Thyroid gland (tissue), 4 donors: ENCODE measurements around the gene OBSCN. TPM values are rescaled to one million over a fixed set of nuclear protein-coding genes. Genes with fewer than 3 reads are reported as not detected.

Source experiments
- DNase-seq, 2 donors: peaks; one replicate each; pipeline ENCODE4 v3.0.0-alpha.2; 2019
- H3K27ac ChIP-seq, 3 donors: fragments of 200-600 bp; sonication (generic); 1 replicate in 2 of 3; 2 replicates in 1 of 3; pipeline ENCODE4 v1.5.1; 2016 to 2019; ENCODE audit warnings: mild to moderate bottlenecking in 1 of 3, moderate library complexity in 1 of 3
- H3K27me3 ChIP-seq: fragments of 200-600 bp; sonication (generic); one replicate; pipeline ENCODE4 v1.5.1; 2019
- H3K36me3 ChIP-seq, 2 donors: fragments of 200-600 bp; sonication (generic); one replicate each; pipeline ENCODE4 v1.5.1; 2016 to 2019
- H3K4me1 ChIP-seq, 2 donors: fragments of 200-600 bp; sonication (generic); one replicate each; pipeline ENCODE4 v1.5.1; 2017 to 2019
- H3K4me3 ChIP-seq, 3 donors: fragments of 200-600 bp; sonication (generic); replicated peaks in 1 of 3; 1 replicate in 2 of 3; 2 replicates in 1 of 3; pipeline ENCODE4 v1.5.1; 2016; ENCODE audit warnings: mild to moderate bottlenecking in 1 of 3
- H3K9me3 ChIP-seq: fragments of 200-600 bp; sonication (generic); one replicate; pipeline ENCODE4 v1.5.1; 2017
- POLR2A ChIP-seq, 2 donors: fragments of 450-650 bp; IDR thresholded peaks; one replicate each; pipeline ENCODE4 v1.6.1; 2017; ENCODE audit warnings: antibody characterized with exemption in 2 of 2, mild to moderate bottlenecking in 2 of 2, moderate library complexity in 1 of 2
- WGBS, 2 donors: methylation state at CpG; one replicate each; pipeline ENCODE4 v1.1.5; 2017; 5-methylcytosine and 5-hydroxymethylcytosine counted together
- intact Hi-C: fragments of 100-400 bp; cut with DNase I; formaldehyde crosslinking; loops from one replicate; pipeline ENCODE4 v1.15.1; 2023
- total RNA-seq, 4 donors: library from RNA; depleted of rRNA; stranded (reverse); fragments of >200 nt; gene quantifications; one replicate each; pipeline ENCODE4 v1.2.3, GENCODE V29; 2016
- TF ChIP-seq, protein P1 (sequence below), 6 experiments: fragments of 200-600 bp in 3 of 6; fragments of 450-650 bp in 3 of 6; sonication (generic) in 3 of 6; IDR thresholded peaks; one replicate each; pipeline ENCODE4 v1.5.1; 2016 to 2019; ENCODE audit warnings: antibody characterized with exemption in 6 of 6, mild to moderate bottlenecking in 2 of 6, inconsistent platforms in 1 of 6, moderate library complexity in 1 of 6

The OBSCN gene
- total RNA-seq, 4 donors from 2014 or later: 24.0 to 35.1 (median 31.5) TPM

DNA sequence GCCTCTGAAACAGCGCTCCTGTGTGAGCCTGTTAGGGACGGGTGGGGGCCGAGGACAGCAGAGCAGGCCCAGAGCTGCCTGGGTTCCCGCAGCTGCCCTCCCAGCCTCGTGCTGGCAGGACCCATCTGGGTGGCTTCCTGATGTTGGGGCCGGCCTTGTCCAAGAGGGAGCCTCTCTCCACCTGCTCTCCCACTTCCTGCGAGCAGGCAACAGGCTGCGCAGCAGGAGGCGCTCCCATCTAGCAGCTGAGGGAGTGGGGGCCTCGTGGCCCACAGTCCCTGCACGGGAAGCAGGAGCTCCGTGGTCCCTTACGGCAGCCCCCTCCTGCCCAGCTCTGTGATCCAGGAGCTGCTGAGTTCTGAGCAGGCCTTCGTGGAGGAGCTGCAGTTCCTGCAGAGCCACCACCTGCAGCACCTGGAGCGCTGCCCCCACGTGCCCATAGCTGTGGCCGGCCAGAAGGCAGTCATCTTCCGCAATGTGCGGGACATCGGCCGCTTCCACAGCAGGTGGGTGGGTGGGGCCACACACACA, 130.7 kb downstream of the OBSCN start:
- H3K4me3 ChIP-seq: no peak overlapping the region
- no peak overlapping the region for H3K27ac ChIP-seq
- H3K4me1 ChIP-seq: no peaks in the 10 kb centered on the region
- no peaks in the 10 kb centered on the region for H3K9me3 ChIP-seq
- WGBS, 2 donors: 83% methylated on average over 9 of the region's 21 CpGs; no CpG with 5 or more reads in 1 of the 2 donors
- no peak for TF ChIP-seq POLR2A (IDR thresholded peaks at IDR 0.05)
- peaks cover 0 to 3% of the 10 kb centered on the region in 2 donors for H3K36me3 ChIP-seq
- peak in 1 of 2 donors; percentile 0 for DNase-seq
- intact Hi-C loops: no loop called here
- H3K27me3 ChIP-seq: no peaks in the 10 kb centered on the region

GRCh38 chr1:228339059-228339704, 131.3 kb downstream of the OBSCN start:
- 92 to 97% methylated on average over 8 to 9 of the region's 9 CpGs for WGBS, 2 donors
- Histone ChIP-seq H3K36me3 (peaks cover 0 to 3% of the 10 kb centered on the region in 2 donors), H3K4me3 (no peak overlapping the region), H3K4me1 (no peaks in the 10 kb centered on the region), H3K9me3 (no peaks in the 10 kb centered on the region), H3K27me3 (no peaks in the 10 kb centered on the region), H3K27ac (no peak overlapping the region)
- intact Hi-C loops: no loop called here
- TF ChIP-seq, protein P1, sequence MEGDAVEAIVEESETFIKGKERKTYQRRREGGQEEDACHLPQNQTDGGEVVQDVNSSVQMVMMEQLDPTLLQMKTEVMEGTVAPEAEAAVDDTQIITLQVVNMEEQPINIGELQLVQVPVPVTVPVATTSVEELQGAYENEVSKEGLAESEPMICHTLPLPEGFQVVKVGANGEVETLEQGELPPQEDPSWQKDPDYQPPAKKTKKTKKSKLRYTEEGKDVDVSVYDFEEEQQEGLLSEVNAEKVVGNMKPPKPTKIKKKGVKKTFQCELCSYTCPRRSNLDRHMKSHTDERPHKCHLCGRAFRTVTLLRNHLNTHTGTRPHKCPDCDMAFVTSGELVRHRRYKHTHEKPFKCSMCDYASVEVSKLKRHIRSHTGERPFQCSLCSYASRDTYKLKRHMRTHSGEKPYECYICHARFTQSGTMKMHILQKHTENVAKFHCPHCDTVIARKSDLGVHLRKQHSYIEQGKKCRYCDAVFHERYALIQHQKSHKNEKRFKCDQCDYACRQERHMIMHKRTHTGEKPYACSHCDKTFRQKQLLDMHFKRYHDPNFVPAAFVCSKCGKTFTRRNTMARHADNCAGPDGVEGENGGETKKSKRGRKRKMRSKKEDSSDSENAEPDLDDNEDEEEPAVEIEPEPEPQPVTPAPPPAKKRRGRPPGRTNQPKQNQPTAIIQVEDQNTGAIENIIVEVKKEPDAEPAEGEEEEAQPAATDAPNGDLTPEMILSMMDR (IDR thresholded peaks at IDR 0.05): no peak
- no peak for TF ChIP-seq POLR2A (IDR thresholded peaks at IDR 0.05)
- no peak for DNase-seq

GRCh38 chr1:228339766-228340685, 132.2 kb downstream of the OBSCN start:
- TF ChIP-seq POLR2A (IDR thresholded peaks at IDR 0.05): no peak
- TF ChIP-seq, protein P1 (IDR thresholded peaks at IDR 0.05): no peak
- Histone ChIP-seq H3K36me3 (peaks cover 0 to 3% of the 10 kb centered on the region in 2 donors), H3K4me3 (no peak overlapping the region), H3K27ac (no peak overlapping the region), H3K4me1 (no peaks in the 10 kb centered on the region), H3K27me3 (no peaks in the 10 kb centered on the region), H3K9me3 (no peaks in the 10 kb centered on the region)
- intact Hi-C loops: no loop called here
- WGBS, 2 donors: 92 to 96% methylated on average over 5 to 23 of the region's 24 CpGs
- DNase-seq: peak in 1 of 2 donors; percentile 2

DNA sequence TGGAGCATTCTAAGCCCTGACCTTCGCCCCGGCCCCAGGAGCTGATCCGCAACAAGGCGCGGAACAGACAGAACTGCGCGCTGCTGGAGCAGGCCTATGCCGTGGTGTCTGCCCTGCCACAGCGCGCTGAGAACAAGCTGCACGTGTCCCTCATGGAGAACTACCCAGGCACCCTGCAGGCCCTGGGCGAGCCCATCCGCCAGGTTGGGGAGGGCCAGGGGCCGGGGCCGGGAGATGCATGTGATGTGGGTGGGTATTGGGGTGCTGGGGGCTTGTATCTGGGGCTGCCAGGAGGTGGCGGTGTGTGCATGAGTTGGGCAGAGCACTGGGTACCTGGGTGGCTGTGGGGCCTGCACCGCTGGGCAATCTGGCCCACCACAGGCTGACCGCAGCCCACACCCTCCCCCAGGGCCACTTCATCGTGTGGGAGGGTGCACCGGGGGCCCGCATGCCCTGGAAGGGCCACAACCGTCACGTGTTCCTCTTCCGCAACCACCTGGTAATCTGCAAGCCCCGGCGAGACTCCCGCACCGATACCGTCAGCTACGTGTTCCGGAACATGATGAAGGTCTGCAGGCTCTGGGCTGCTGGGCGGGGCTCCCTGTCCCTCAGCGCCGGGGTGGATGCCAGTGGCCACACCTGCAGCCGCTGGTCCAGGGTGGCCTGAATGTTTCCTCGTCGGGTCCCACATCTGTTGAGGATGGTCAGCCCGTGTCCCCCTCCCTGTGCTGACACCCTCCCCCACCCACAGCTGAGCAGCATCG, 133.0 kb downstream of the OBSCN start:
- H3K4me3 ChIP-seq: no peak overlapping the region
- H3K36me3 ChIP-seq: peaks cover 0 to 3% of the 10 kb centered on the region in 2 donors
- peak in 1 of 2 donors; percentile 1 for DNase-seq
- H3K27ac ChIP-seq: no peak overlapping the region
- WGBS, 2 donors: 92 to 94% methylated on average over 35 to 38 of the region's 39 CpGs
- no peaks in the 10 kb centered on the region for H3K27me3 ChIP-seq
- no peaks in the 10 kb centered on the region for H3K4me1 ChIP-seq
- H3K9me3 ChIP-seq: no peaks in the 10 kb centered on the region
- no peak for TF ChIP-seq POLR2A (IDR thresholded peaks at IDR 0.05)
- TF ChIP-seq, protein P1 (IDR thresholded peaks at IDR 0.05): peak in 1 of 6 experiments; percentile 8
- intact Hi-C loops: no loop called here

GRCh38 chr1:228341450-228341813, 133.6 kb downstream of the OBSCN start:
- Histone ChIP-seq H3K4me3 (no peak overlapping the region), H3K36me3 (peaks cover 0 to 3% of the 10 kb centered on the region in 2 donors), H3K27ac (no peak overlapping the region), H3K4me1 (no peaks in the 10 kb centered on the region), H3K27me3 (no peaks in the 10 kb centered on the region), H3K9me3 (no peaks in the 10 kb centered on the region)
- peak in 1 of 2 donors; percentile 1 for DNase-seq
- TF ChIP-seq POLR2A (IDR thresholded peaks at IDR 0.05): no peak
- TF ChIP-seq, protein P1 (IDR thresholded peaks at IDR 0.05): no peak
- intact Hi-C loops: no loop called here
- 83 to 98% methylated on average over 10 to 15 of the region's 17 CpGs for WGBS, 2 donors
